Naive B cell (primary cell): Measurements from ENCODE around the gene TARBP1. TPM values are rescaled to one million over a fixed set of nuclear protein-coding genes. Genes with fewer than 3 reads are reported as not detected.
A peak's percentile ranks its signal among the peaks of the same experiment; 100 is the strongest.
"Not testable (repeated sequence)": the region's sequence is repeated elsewhere in the genome, so short reads cannot be mapped to it uniquely, and the experiment has no call there.

Experiments used
- ATAC-seq, 2 donors: fragments of 150-1000 bp; cut with Tn5 transposase; 2 replicates each; pipeline ENCODE4 v1.10.0; 2021; ENCODE audit warnings: low read depth in 2 of 2, mild to moderate bottlenecking in 2 of 2, moderate library complexity in 2 of 2
- DNase-seq: peaks from one replicate; pipeline ENCODE4 v3.0.0; 2022
- H3K27ac Mint-ChIP-seq, 6 donors: one replicate each; pipeline ENCODE4 v1.8.0; 2020 to 2022; ENCODE audit warnings: mild to moderate bottlenecking in 6 of 6, mixed read lengths in 6 of 6, moderate library complexity in 5 of 6, inconsistent platforms in 2 of 6
- H3K27me3 Mint-ChIP-seq, 3 donors: one replicate each; pipeline ENCODE4 v1.8.0; 2021 to 2022; ENCODE audit warnings: mixed read lengths in 3 of 3, mild to moderate bottlenecking in 1 of 3
- H3K36me3 Mint-ChIP-seq, 2 donors: one replicate each; pipeline ENCODE4 v1.8.0; 2020 to 2022; ENCODE audit warnings: mixed read lengths in 2 of 2, inconsistent platforms in 1 of 2, mild to moderate bottlenecking in 1 of 2
- H3K4me1 Mint-ChIP-seq, 3 donors: one replicate each; pipeline ENCODE4 v1.8.0; 2020 to 2022; ENCODE audit warnings: mixed read lengths in 3 of 3, inconsistent platforms in 1 of 3, mild to moderate bottlenecking in 1 of 3, moderate library complexity in 1 of 3
- H3K4me3 Mint-ChIP-seq, 8 donors: one replicate each; pipeline ENCODE4 v1.8.0; 2020 to 2022; ENCODE audit warnings: mild to moderate bottlenecking in 8 of 8, mixed read lengths in 8 of 8, moderate library complexity in 8 of 8, inconsistent platforms in 2 of 8
- H3K9me3 Mint-ChIP-seq, 7 donors: one replicate each; pipeline ENCODE4 v1.8.0; 2020 to 2022; ENCODE audit warnings: mixed read lengths in 7 of 7, mild to moderate bottlenecking in 5 of 7, inconsistent platforms in 2 of 7, moderate library complexity in 1 of 7
- polyA plus RNA-seq, 6 donors: library from polyadenylated mRNA; unstranded; fragments of 300-500 nt; fragmentation: Illumina TruSeq; gene quantifications; one replicate each; pipeline ENCODE4 v1.2.3, GENCODE V29; 2021; ENCODE audit warnings: low read depth in 6 of 6

The TARBP1 gene
- polyA plus RNA-seq, 6 donors from 2014 or later: 5.3 to 8.0 (median 6.3) TPM

GRCh38 chr1:234375672-234376071 lies 103.3 kb downstream of the TARBP1 start:
- Mint-ChIP-seq H3K4me3 (peak overlapping the region in 4 of 8 donors; percentile 68 to 77 (median 76)), H3K27ac (peak overlapping the region in 3 of 6 donors; percentile 24 to 66 (median 59)), H3K9me3 (peaks cover 0 to 1% (median 0%) of the 10 kb centered on the region in 7 donors), H3K4me1 (peaks cover 43 to 50% (median 46%) of the 10 kb centered on the region in 3 donors), H3K36me3 (peaks cover 37 to 40% of the 10 kb centered on the region in 2 donors), H3K27me3 (no peaks in the 10 kb centered on the region)
- ATAC-seq (no peak), DNase-seq (no peak)

DNA sequence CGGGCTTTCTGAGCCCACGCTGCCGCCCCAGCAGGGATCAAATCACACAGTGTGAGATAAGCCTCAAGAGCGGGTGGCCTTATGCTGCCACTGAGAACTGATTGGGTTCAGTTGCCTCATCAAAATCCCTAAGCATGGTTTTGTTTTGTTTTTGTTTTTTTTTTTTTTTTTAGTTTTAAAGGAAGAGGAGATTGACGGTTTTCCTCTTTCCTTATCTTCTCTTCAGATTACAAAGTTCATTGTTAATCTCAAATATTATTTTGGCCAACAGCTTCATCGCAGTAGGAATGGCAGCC lies 105.1 kb downstream of the TARBP1 start:
- H3K4me3 Mint-ChIP-seq: peak overlapping the region; percentile 92 to 99 (median 98)
- H3K9me3 Mint-ChIP-seq: peaks cover 0 to 1% (median 0%) of the 10 kb centered on the region in 7 donors
- ATAC-seq (peak; percentile 13 to 17), DNase-seq (no peak)
- peaks cover 31 to 50% (median 40%) of the 10 kb centered on the region in 3 donors for H3K4me1 Mint-ChIP-seq
- peak overlapping the region; percentile 96 to 100 (median 98) for H3K27ac Mint-ChIP-seq
- H3K27me3 Mint-ChIP-seq: no peaks in the 10 kb centered on the region
- H3K36me3 Mint-ChIP-seq: peaks cover 24 to 29% of the 10 kb centered on the region in 2 donors

- peak within 1 kb of the TSS; percentile 96 to 100 (median 98) for H3K27ac Mint-ChIP-seq
- H3K27me3 Mint-ChIP-seq: peaks cover 0 to 2% (median 0%) of the 10 kb centered on the region in 3 donors
- H3K4me1 Mint-ChIP-seq: peaks cover 30 to 50% (median 39%) of the 10 kb centered on the region in 3 donors
- ATAC-seq: peak; percentile 83 to 84
- H3K9me3 Mint-ChIP-seq: no peaks in the 10 kb centered on the region
- H3K36me3 Mint-ChIP-seq: peaks cover 21 to 23% of the 10 kb centered on the region in 2 donors
- H3K4me3 Mint-ChIP-seq: peak within 1 kb of the TSS; percentile 92 to 99 (median 98)
- DNase-seq: peak; percentile 92
Measured at GRCh38 chr1:234373064-234373958, 105.7 kb downstream of the TARBP1 start, which contains the start of gene COA6. Gene COA6, plus strand, starts transcription at chr1:234373456. Its CDS starts 11 bp downstream, at chr1:234373467.

- ATAC-seq (no peak), DNase-seq (no peak)
- Mint-ChIP-seq H3K36me3 (peaks cover 13 to 14% of the 10 kb centered on the region in 2 donors), H3K4me1 (peaks cover 27 to 48% (median 28%) of the 10 kb centered on the region in 3 donors), H3K4me3 (peak overlapping the region; percentile 92 to 99 (median 98)), H3K27me3 (peaks cover 0 to 5% (median 4%) of the 10 kb centered on the region in 3 donors), H3K27ac (peak overlapping the region; percentile 96 to 100 (median 98)), H3K9me3 (no peaks in the 10 kb centered on the region)
Measured at GRCh38 chr1:234372011-234372757, 106.8 kb downstream of the TARBP1 start.

DNA sequence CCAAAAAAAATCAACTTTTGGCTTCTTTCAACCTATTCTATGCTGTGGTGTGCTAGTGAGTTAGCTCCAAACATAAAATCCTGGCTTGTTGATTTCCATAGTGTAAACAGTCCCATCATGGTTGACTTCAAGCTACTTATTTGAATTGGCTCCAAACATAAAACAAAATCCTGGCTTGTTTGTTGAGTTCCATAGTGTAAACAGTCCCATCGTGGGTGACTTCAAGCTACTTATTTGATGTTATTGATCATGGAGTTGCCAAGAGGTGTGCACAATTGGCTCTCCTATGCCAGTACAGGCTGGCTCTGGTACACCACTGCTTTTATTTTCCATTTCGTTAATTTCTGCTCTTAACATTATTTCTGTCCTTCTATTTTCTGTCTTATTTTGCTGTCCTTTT lies 107.6 kb downstream of the TARBP1 start:
- no peak for DNase-seq
- H3K27ac Mint-ChIP-seq: peak overlapping the region in 1 of 6 donors; percentile 74

GRCh38 chr1:234369784-234370183 lies 109.2 kb downstream of the TARBP1 start:
- ATAC-seq: no peak
- Mint-ChIP-seq H3K36me3 (no peaks in the 10 kb centered on the region), H3K27ac (no peak overlapping the region), H3K4me1 (peaks cover 12 to 32% (median 17%) of the 10 kb centered on the region in 3 donors), H3K27me3 (peaks cover 0 to 15% (median 5%) of the 10 kb centered on the region in 3 donors), H3K4me3 (peak overlapping the region in 1 of 8 donors; percentile 8), H3K9me3 (no peaks in the 10 kb centered on the region)
- DNase-seq: no peak

More for the DNA sequence above, 107.6 kb downstream of the TARBP1 start:
- peaks cover 6 to 8% of the 10 kb centered on the region in 2 donors for H3K36me3 Mint-ChIP-seq
- H3K9me3 Mint-ChIP-seq: no peaks in the 10 kb centered on the region
- peak overlapping the region in 2 of 8 donors; percentile 95 to 99 for H3K4me3 Mint-ChIP-seq
- peaks cover 0 to 5% (median 5%) of the 10 kb centered on the region in 3 donors for H3K27me3 Mint-ChIP-seq
- H3K4me1 Mint-ChIP-seq: peaks cover 20 to 42% (median 22%) of the 10 kb centered on the region in 3 donors
- no peak for ATAC-seq

DNA sequence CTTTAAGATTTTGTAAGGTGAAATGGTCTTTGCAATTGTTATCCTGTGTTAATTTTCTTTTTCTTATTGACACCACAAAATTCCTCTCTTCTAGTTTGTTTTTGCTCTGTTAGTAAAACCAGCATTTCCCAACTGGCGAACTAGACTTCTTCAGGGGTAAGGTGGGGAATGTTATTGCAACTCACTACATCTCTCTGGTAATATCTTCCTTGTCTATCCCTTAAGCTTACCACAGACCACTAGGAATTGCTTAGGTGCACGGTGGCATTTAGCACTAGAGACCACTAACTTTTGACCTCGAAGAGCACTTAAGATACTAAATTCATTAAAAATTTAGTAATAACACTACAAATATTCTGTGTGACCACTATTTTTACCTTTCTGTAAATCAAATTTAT lies 109.9 kb downstream of the TARBP1 start:
- Mint-ChIP-seq H3K27me3 (peaks cover 0 to 15% (median 5%) of the 10 kb centered on the region in 3 donors), H3K4me3 (no peak overlapping the region), H3K4me1 (peaks cover 5 to 24% (median 10%) of the 10 kb centered on the region in 3 donors), H3K27ac (peak overlapping the region in 1 of 6 donors; percentile 2), H3K36me3 (no peaks in the 10 kb centered on the region), H3K9me3 (no peaks in the 10 kb centered on the region)
- ATAC-seq: no peak
- DNase-seq: no peak

DNA sequence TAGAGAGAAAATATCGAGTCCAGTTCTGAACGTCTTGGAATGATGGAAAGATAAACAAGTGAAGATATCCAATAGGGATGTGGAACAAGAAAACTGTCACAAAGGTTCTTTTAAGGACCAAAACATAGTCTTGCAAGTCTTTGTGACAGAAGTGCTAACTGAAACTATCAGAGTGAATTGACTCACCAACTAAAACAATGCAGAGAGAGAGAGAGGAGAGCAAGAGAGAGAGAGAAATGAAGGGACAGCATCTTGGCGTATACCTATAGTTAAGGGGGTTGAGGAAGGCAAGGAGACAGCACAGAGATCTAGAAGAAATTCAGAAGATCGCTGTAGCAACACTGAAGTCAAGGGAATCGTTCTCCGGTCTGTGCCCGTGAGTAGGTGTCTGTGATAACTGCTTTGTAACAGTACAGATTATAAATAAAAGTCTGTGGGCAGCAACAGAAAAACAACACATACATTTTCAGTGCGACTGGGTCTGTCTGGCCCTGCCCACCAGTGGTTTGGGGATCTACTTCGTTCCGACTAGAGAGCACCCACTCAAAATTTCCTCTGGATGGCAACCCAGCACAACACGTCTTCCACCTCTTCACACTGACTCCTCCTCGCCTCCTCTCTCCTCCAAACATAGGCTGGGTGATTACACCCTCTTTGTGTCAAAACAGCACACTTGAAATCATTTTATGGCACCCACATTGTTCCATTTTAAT lies 110.5 kb downstream of the TARBP1 start:
- H3K4me1 Mint-ChIP-seq: peaks cover 0 to 19% (median 10%) of the 10 kb centered on the region in 3 donors
- no peak for ATAC-seq
- peak overlapping the region in 1 of 6 donors; percentile 44 for H3K27ac Mint-ChIP-seq
- H3K9me3 Mint-ChIP-seq: no peaks in the 10 kb centered on the region
- no peak for DNase-seq
- peaks cover 0 to 15% (median 5%) of the 10 kb centered on the region in 3 donors for H3K27me3 Mint-ChIP-seq
- no peak overlapping the region for H3K4me3 Mint-ChIP-seq
- no peaks in the 10 kb centered on the region for H3K36me3 Mint-ChIP-seq

GRCh38 chr1:234362558-234362957 lies 116.4 kb downstream of the TARBP1 start:
- DNase-seq: no peak
- Mint-ChIP-seq H3K9me3 (no peaks in the 10 kb centered on the region), H3K27me3 (peaks cover 0 to 40% (median 10%) of the 10 kb centered on the region in 3 donors), H3K27ac (no peak overlapping the region), H3K4me1 (no peaks in the 10 kb centered on the region), H3K4me3 (no peak overlapping the region), H3K36me3 (no peaks in the 10 kb centered on the region)
- no peak for ATAC-seq

DNA sequence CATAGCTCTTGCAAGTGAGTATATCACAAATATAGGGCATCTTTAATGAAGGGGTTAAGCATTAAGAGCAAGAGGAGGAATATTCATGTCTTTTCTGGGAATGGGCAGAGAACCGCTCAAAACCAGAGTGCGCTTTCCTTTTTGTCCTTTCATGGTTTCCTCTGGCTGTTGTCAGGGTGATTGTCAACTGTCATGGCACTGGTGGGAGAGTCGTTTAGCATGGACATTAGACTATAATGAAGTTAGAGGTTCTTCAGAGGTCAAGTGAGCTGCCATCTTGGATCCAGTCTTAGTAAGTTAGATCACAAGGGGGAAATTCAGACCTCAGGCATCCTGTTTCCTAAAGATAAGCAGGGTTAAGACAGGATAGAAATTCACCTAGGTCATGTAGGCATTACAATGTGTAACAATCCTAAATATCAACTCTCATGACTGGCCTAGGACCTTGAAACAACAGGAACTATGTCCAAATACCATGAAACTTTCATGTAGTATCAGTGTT lies 117.8 kb downstream of the TARBP1 start:
- H3K9me3 Mint-ChIP-seq: no peaks in the 10 kb centered on the region
- no peak overlapping the region for H3K4me3 Mint-ChIP-seq
- ATAC-seq: no peak
- peak overlapping the region in 1 of 6 donors; percentile 10 for H3K27ac Mint-ChIP-seq
- no peak for DNase-seq
- no peaks in the 10 kb centered on the region for H3K36me3 Mint-ChIP-seq
- H3K4me1 Mint-ChIP-seq: no peaks in the 10 kb centered on the region
- peaks cover 0 to 36% (median 11%) of the 10 kb centered on the region in 3 donors for H3K27me3 Mint-ChIP-seq

DNA sequence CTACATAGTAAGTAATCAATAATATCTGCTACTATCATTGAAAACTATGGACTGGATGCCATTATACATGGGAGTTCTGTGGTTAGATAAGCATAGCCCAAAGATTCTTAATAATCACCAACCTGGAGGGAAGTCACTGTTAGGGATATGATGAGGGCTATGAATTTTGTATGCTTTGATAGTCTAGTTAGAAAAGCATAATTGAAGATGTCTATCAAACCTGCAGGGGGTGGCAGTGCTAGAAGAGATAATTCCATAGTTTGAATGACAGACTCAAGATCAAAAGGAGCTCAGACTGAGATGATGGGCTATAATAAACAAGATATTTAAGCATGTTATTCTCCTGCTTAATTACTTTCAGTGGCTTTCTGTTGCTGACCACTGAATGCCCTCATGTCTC lies 121.1 kb downstream of the TARBP1 start:
- Mint-ChIP-seq H3K27ac (no peak overlapping the region), H3K36me3 (no peaks in the 10 kb centered on the region)

GRCh38 chr1:234356615-234357269 lies 122.2 kb downstream of the TARBP1 start:
- H3K27me3 Mint-ChIP-seq: peaks cover 14 to 36% (median 26%) of the 10 kb centered on the region in 3 donors
- not testable (repeated sequence) for H3K4me1 Mint-ChIP-seq, H3K36me3 Mint-ChIP-seq, H3K9me3 Mint-ChIP-seq
- peak overlapping the region; percentile 67 to 88 (median 82) for H3K4me3 Mint-ChIP-seq
- ATAC-seq: peak; percentile 61 to 72
- DNase-seq: peak; percentile 38
- H3K27ac Mint-ChIP-seq: peak overlapping the region in 5 of 6 donors; percentile 28 to 85 (median 76)

More for the DNA sequence above, 121.1 kb downstream of the TARBP1 start:
- H3K4me1 Mint-ChIP-seq: no peaks in the 10 kb centered on the region
- H3K9me3 Mint-ChIP-seq: peaks cover 0 to 6% (median 0%) of the 10 kb centered on the region in 7 donors
- no peak for ATAC-seq
- peaks cover 8 to 36% (median 21%) of the 10 kb centered on the region in 3 donors for H3K27me3 Mint-ChIP-seq
- DNase-seq: no peak
- H3K4me3 Mint-ChIP-seq: peak overlapping the region in 4 of 8 donors; percentile 25 to 67 (median 50)
